Head of caudate nucleus (tissue), 42 donors: ENCODE measurements around the gene MOCS1.

ENCODE experiments used
- DNase-seq, 42 donors: peaks; one replicate each; pipeline versions ENCODE4 v3.0.0 to v3.0.0-alpha.2; 2020 to 2021; ENCODE audit warnings: mixed read lengths in 7 of 42
- intact Hi-C: fragments of 100-400 bp; cut with DNase I; formaldehyde crosslinking; loops from one replicate; pipeline ENCODE4 v1.15.0; 2022

MOCS1 gene

DNA sequence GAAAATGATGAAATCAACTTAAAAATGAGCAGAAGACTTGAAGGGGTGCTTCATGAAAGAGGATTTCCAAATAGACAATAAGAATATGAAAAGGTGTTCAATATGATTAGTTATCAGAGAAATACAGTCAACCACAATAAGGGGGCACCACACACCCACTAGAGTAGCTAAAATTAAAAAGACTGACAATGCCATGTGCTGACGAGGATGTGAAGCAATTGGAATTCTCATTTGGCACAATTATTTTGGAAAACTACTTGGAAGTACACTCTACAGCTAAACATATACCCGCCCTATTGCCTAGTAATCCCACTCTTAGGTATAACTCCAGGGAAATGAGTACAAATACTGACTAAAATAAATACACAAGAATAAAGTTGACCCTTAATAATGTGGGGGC lies 45.0 kb downstream of the MOCS1 start:
- intact Hi-C loops, result loop anchor here (10.0 kb wide), 1 partner anchor 64 kb away; no protein-coding TSS in a partner anchor
- no peak for DNase-seq

DNA sequence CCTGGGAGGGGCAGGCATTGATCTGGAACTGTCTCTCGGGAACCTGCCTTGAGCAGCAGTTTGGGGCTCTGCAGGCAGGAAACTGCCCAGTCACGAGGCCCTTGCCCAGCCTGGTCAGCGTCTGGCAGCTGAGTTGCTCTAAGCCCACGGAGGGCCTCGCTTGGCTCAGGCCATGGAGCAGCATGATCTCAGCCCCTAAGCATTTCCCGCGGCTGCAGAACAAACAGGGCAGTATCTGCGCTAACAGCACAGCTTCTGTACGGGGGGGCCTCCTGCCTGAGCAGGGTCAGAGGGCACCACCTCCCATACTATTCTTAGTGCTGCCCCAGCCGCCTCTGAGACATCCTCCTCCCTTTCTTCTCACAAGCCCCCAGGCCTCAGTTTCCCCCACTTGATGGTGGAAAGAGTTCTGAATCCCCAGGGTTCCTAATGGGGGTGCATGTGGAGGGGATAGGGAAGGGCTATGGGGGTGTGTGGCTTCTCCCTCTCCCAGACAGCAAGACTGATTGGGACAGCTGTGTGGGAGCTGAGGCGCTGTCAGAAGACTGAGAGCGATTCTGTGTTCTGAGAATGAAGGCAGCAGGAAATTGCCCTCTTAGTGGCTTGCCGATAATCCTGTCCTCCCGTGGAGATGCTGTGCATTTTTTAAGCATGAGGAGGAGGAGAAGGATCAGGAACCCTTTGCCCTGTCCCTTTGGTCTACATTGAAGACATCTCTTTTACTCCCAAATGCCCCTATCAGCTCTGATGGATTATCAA lies 46.4 kb downstream of the MOCS1 start:
- intact Hi-C loops, result loop anchor here (10.0 kb wide), 1 partner anchor 63 kb away; no protein-coding TSS in a partner anchor
- DNase-seq, result peak; percentile 65 to 94 (median 88)

DNA sequence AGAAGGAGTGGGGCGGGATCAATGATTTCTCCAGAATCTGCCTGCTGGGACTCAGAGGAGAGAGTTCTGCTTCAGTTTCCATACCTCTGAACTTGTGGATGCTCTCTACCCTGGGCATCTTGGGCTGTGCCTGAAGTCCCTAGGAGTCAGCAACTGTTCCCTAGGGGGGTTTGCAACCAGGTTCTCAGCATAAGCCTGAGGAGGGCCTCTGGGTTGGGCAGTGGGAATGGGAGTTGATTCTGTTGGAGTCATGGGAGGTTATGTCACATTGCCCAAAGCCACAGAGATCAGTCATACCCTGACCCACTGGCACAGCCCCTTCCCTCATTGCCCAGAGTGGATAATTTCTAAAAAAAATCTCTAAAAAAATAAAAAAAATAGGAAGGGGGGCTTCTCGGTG lies 47.4 kb downstream of the MOCS1 start:
- DNase-seq, result peak in 1 of 42 donors; percentile 15
- intact Hi-C loops, result loop anchor here (10.0 kb wide), 1 partner anchor 62 kb away; no protein-coding TSS in a partner anchor

DNA sequence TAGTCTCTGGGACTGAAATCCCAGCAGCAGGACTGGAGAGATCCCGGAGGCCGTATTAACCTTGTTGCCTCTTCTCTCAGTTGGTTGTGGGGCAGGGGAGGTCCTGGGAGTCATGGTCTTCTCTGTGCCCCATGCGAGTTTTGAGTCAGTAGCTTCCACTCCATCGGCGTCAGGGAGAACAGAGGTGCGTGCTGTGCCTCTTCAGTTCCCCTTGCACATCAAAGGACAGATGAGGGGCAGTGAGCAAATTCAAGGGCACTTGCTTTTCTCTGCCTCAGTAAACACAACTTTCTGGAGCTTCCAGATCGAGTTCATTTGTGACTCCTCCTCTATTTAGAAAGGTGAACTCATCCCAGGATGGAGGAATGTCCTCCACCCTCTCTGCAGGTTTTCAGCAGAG lies 48.6 kb downstream of the MOCS1 start:
- DNase-seq, result peak in 1 of 42 donors; percentile 12
- intact Hi-C loops, result loop anchor here (10.0 kb wide), 1 partner anchor 61 kb away; no protein-coding TSS in a partner anchor

DNA sequence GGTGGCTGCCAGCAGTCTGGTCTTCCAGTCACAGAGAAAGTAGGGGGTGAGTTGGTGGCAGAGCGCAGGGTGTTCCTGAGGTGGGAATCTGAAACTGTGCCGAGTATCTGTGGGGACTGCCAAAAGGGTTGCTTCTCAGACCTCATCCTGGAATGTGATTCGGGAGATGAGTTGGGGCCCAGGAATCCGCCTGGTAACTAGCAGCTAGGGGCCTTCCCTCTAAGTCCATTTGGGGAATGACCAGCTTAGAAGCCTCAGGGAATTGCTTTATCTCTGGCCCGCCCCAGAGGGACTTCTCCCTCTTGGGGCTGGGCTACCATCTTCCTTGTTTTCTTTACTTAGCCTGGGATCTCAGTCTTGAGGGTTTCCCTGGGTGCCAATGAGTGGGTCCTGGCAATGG lies 49.6 kb downstream of the MOCS1 start:
- DNase-seq, result peak in 1 of 42 donors; percentile 6
- intact Hi-C loops, result loop anchor here (5.0 to 10.0 kb wide), 2 partner anchors 60 to 507 kb away; no protein-coding TSS in a partner anchor

DNA sequence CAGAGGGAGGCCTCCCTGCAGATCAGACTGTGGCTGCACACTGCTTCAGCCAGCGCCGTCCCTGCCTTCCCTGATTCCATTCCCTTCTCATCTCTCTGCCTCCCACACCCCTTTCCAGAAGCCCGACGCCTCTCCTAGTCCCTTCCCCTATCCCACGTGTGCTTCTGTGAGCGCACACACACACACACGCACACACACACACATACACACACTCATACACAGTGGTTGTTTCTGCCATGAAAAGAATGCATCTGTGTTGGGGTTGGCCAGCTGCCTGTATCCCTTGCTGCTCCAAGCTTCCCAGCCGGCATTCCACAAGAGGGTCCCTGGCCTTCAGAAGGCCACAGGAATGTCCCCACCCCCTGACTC lies 51.7 kb downstream of the MOCS1 start:
- DNase-seq, result peak in 16 of 42 donors; percentile 21 to 70 (median 38)
- intact Hi-C loops, result loop anchor here (5.0 to 10.0 kb wide), 2 partner anchors 58 to 505 kb away; no protein-coding TSS in a partner anchor

DNA sequence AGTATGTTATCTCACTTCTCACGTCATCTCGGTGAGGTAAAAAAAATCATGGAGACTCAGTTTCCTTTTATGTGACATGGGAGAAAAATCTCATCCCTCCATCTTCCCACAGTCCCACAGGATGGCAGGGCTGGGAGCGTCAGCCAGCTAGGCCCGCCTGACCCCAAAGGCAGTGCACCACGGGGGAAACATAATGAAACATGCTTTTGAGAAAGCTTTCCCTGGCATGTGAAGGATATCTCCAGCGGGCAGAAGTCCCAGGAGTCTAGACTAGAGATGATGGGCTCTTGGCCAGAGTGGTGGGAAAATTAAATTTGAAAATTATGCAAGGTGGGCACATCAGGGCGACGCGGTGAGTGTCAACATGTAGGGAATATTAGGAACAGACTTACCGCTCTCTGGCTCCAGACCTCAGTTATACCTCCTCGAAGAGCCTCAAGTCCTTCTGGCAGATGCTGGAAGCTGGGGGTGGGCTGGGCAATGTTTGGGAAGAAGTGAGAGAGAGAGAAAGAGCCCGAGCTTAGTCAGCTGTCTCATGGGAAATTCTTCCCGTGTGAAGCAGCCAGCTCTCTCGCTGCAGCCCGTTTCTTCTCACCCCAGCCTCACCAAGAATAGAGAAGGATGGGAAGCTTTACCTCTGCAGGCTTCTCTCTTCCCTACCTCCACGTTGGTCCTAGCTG lies 52.3 kb downstream of the MOCS1 start:
- peak in 8 of 42 donors; percentile 22 to 63 (median 32) for DNase-seq
- intact Hi-C loops, result loop anchor here (5.0 to 10.0 kb wide), 2 partner anchors 57 to 505 kb away; no protein-coding TSS in a partner anchor

DNA sequence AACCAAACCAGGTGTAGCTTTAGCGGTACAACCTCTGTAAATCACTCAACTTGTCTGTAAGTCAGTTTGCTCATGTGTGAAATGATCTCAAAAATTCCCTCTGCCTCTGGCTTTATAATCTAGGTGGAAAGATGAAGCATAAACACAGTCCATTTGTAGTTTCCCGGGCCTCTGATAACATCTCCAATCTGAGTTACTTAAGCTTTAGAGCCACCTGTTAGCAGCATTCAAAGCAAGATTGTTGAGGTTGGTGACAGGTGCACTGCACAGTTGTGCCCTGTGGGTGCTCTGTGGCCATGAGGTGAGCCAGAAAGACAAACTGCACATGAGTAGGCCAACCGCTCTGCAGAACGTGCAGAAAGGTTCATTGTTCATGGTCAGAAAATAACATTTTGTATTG lies 53.7 kb downstream of the MOCS1 start:
- intact Hi-C loops, result loop anchor here (5.0 to 10.0 kb wide), 2 partner anchors 56 to 503 kb away; no protein-coding TSS in a partner anchor
- DNase-seq, result no peak

DNA sequence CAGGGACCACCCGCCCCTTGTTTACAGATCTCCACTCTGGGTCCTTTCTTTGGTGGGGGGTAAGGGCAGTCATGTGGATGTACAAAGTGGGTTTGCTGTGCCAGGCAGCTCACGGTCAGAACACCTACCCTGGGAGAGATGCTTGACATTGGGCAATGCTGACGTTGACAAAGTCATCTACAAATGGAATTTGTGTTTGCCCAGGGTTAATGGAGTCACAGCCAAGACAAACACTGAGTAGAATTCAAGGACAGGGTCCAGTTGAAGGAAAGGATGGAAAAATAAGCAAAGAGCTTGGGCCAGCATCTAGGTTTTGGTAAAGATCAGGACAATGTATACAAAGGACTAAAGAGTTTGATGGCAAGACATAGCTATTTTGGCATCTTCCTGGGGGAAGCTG lies 54.7 kb downstream of the MOCS1 start:
- intact Hi-C loops, result loop anchor here (10.0 kb wide), 1 partner anchor 75 kb away; no protein-coding TSS in a partner anchor
- DNase-seq, result no peak

DNA sequence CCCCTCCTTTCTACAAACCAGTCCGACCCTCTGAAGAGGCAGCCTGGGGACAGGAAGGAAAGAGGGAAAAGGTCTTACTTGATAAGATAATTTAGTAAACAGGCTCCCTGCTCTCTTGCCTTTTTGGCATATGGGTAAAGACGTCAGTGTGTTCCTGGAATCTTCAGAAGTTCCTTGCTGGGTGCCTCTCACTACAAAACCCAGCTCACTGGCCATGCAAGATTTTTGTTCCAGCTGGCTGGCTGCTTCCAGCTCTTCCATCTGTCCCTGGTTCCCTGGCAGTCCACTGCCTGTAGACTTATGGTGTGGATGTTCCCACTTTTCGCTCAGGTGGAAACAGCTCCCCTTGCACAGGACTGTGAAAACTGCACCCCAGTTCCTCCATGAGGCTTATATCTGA lies 57.4 kb downstream of the MOCS1 start:
- intact Hi-C loops, result loop anchor here (10.0 kb wide), 1 partner anchor 72 kb away; no protein-coding TSS in a partner anchor
- peak in 1 of 42 donors; percentile 12 for DNase-seq

DNA sequence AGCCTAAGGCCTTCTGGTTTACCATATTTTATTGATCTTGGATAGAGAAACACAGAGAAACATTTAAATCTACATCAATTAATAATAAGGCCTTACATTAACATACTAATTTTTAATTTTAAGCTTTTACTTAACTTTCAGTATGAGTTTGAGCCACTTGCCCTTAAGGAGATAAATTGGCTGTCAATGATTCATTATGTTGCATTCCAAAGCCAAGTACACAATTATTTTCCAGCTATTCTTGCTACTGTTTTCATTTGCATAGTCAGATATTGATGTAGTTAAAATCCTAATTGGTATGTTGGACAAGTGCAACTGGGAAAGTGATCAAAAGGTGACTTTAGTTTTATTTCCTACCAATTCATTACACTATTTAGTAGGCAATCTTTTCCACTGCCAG lies 58.2 kb downstream of the MOCS1 start:
- no peak for DNase-seq
- intact Hi-C loops, result loop anchor here (10.0 kb wide), 1 partner anchor 71 kb away; no protein-coding TSS in a partner anchor

DNA sequence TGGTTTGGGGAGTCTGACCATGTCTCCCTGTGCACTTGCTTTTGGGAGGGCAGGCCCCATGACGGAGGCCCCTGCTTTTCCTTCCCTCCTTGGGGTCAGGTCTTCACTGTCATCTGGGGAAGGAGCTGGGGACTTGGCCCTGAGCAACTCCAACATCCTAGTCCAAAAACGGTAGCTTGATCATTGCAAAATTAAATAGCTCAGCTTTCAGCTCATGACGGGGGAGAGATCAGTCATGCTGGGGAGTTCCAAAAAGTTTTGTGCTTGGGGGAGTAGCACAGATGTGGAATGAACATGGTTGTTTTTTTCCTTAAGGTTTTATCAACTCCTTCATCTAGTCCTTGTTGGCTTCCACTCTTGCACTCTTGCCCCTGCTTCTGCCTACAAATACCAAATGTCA lies 60.8 kb downstream of the MOCS1 start:
- DNase-seq, result no peak
- intact Hi-C loops, result loop anchor here (10.0 kb wide), 1 partner anchor 69 kb away; no protein-coding TSS in a partner anchor

DNA sequence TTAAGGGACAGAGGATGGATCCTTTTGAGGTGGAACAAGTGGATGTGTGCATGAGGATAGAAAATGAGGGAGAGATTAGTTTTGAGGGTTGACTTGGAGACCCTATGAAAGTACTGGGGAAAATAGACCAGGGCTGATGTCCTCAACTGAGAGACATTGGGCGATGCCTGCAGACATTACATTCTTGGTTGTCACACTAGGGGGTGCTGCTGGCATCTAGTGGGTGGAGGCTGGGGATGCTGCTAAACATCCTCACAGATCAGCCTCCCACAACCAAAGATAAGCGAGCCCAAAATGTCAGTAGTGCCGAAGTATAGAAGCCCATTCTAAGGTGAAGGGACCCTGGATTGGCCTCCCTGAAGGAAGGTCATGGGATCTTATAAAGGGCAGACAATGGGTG lies 63.3 kb downstream of the MOCS1 start:
- peak in 1 of 42 donors; percentile 22 for DNase-seq
- intact Hi-C loops, result loop anchor here (10.0 kb wide), 1 partner anchor 66 kb away; no protein-coding TSS in a partner anchor

DNA sequence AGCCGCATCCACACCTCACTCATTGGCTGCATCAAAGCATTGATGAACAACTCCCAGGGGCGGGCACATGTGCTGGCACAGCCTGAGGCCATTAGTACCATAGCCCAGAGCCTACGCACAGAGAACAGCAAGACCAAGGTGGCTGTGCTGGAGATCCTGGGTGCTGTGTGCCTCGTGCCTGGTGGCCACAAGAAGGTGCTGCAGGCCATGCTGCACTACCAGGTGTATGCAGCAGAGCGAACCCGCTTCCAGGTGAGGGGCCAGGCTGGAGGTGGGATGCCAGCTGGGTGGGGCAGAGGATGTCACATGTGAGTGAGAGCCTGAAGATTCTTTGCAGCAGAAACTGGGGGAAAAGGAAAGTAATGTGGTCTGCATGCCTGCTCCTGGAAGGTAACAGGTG lies 66.7 kb downstream of the MOCS1 start:
- DNase-seq, result no peak
- intact Hi-C loops, result no loop called here

DNA sequence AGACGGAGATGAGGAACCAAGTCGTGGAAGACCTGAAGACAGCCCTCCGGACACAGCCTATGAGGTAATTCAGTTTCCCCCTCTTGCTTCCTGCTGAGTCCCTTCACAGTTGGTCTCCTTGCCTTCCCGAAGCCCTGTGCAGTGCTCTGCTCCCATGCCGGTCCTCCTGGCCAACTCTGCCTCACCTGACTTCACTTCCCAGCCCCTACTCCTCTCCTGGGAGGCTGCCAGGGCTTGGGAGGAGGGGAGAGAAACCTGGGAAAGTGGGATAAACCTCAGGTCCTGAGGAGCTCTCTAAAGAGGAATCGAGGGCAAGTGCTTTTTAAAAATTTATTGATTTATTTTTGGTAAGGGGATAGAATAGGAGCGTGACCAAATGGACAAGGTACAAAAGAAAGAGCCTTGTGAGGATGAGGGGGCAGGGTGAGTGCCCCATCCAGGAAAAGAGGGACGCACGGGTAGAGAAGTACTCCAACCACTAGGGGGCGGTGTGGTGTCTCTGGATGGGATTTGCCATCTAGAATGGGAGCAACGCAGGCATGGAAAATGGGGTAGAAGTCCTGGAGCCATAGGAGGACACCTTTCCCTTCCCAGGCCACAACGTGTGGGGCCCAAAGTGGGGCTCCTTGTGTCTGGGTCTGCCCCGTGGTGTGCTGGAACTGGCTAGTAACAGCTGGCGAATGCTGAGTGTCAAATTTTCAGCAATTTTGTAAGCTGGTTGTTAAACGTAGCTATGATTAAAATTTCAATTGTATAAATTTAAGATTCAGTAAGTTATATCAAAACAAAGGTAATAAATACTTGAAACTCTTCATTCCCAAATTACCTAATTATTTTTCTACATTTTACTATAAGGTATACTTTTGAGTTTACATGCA lies 69.0 kb downstream of the MOCS1 start:
- peak; percentile 33 to 95 (median 75) for DNase-seq
- intact Hi-C loops, result no loop called here

DNA sequence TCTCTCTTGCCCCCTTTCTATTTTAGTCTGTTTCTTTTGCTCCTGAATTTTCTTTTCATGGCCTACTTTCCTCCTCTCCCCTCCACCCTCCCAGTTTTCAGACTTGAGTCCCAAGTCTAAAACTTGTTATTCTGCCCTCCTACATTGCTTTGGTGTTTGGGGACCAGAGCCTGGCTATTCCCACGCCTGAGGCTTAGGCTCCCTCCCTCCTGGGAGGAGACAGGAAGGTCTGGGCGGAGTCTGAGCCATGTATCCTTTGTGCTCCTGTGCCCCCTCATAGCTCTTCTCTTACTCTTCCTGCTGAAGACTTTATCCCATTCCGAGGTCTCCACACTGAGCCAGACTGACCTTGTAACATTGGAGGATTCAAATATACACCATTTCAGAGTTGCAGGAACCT lies 72.6 kb downstream of the MOCS1 start:
- DNase-seq, result no peak
- intact Hi-C loops, result no loop called here

DNA sequence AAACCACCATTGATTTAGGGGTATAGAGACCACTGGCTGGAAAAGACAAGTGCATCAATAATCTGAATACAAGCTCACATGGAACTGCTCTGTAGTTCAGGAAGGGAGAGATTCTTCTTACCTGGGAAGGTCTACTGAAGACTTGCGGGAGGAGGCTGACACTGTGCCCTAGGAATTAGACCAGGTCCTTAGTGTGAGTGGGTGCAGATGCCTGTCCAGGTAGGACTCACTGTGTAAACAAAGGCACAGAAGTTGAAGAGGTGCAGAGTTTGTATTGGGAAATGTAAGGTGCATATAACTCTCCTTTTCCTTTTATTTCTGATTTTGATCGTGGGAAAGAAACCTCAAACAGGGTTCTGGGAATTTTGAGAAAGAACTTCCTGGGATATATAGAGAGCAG lies 75.2 kb downstream of the MOCS1 start:
- intact Hi-C loops, result no loop called here
- DNase-seq, result no peak

DNA sequence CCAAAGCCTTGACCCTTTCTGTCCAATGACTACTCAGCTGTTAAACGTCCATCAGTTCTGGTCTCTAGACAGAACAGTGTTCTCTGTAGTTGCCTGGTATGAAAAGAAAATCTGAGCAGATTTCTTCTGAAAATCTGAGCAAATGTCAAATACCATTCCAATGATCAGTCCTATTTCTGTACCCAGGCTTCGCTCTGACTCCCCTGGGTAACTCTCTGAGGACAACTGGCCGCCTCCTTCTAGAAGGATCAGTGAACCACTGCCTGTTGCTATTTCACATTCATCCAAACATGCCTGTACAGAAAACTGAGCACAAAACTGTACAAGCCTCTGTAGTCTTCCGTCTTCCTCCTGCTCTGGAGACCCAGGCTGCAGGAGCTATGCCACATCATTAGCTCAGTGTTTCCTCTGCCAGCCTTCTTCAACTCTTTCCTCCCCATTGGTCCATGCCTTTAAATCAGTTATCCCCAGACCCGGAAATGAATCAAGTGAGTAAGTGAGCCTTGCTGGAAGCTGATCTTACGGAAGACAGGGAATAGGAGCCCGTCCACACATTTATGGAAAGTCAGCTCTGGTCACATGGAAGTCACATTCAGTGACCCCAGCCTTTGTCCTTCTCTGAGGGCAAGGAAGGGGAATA lies 78.8 kb downstream of the MOCS1 start:
- intact Hi-C loops, result no loop called here

More for the DNA sequence above, 78.8 kb downstream of the MOCS1 start:
- DNase-seq, result no peak
